GM12864 (cell line): ENCODE results near the gene VEZT.
"Not testable (repeated sequence)": the region's sequence is repeated elsewhere in the genome, so short reads cannot be mapped to it uniquely, and the experiment has no call there.

Experiments used
- DNase-seq: peaks from one replicate; pipeline ENCODE4 v3.0.0-alpha.2; 2011; ENCODE audit warnings: low read depth
- H3K4me3 ChIP-seq: 2 replicates; pipeline ENCODE4 v1.5.1; 2011; ENCODE audit warnings: mild to moderate bottlenecking, low read depth, low read length, control low read depth
- CTCF ChIP-seq: IDR thresholded peaks from 2 replicates; pipeline ENCODE4 v1.5.1; 2011; ENCODE audit warnings: low read depth, mild to moderate bottlenecking, moderate library complexity, low read length, control low read depth, inconsistent platforms; ENCODE audit errors: missing control alignments

The VEZT gene

GRCh38 chr12:95286713-95287112 lies 69.1 kb downstream of the VEZT start:
- no peak for TF ChIP-seq CTCF
- no peak for DNase-seq

DNA sequence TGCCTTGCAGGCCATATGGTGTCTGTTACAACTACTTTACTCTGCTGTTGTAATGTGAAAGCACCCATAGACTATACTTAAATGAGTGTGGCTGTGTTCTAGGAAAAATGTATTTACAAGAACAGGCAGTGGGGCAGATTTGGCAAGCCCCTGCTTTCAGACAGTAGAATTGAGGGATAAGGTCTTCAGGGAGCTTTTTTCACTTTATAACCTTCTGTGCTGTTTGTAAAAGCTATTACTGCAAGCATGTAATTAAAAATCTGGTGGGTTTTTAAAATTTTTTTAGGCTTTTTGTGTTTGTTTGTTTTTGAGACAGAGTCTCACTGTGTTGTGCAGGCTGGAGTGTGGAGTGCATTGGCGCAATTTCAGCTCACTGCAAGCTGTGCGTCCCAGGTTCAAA lies 73.9 kb downstream of the VEZT start:
- H3K4me3 ChIP-seq: no peak overlapping the region
- DNase-seq: no peak
- TF ChIP-seq CTCF: no peak

More at GRCh38 chr12:95286713-95287112, 69.1 kb downstream of the VEZT start:
- H3K4me3 ChIP-seq: no peak overlapping the region

DNA sequence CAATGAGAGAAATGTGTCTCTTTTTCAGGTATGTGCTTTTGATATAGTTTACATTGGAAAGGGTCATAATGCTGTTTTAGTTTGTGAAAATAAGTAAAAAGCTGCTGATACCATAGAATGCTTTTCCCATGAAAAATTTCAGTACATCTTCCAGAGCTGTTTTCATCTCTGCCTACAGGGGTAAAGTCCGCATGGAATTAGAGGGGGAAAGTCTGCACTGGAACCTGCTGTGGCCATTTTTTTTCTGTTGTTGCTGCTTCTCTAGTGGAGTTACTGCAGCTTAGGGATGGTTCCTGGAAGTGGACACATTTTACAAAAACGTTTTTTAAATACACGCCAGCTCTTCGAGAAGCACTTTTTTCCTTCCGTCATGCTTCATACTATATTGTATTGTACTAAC lies 81.3 kb downstream of the VEZT start:
- TF ChIP-seq CTCF: no peak
- no peak overlapping the region for H3K4me3 ChIP-seq
- DNase-seq: no peak

DNA sequence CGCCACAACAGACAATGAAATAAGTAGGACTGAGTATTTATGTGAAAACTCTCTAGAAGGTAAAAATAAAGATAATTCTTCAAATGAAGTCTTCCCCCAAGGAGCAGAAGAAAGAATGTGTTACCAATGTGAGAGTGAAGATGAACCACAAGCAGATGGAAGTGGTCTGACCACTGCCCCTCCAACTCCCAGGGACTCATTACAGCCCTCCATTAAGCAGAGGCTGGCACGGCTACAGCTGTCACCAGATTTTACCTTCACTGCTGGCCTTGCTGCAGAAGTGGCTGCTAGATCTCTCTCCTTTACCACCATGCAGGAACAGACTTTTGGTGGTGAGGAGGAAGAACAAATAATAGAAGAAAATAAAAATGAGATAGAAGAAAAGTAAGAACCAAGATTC lies 82.7 kb downstream of the VEZT start:
- DNase-seq: no peak
- no peak for TF ChIP-seq CTCF
- no peak overlapping the region for H3K4me3 ChIP-seq

DNA sequence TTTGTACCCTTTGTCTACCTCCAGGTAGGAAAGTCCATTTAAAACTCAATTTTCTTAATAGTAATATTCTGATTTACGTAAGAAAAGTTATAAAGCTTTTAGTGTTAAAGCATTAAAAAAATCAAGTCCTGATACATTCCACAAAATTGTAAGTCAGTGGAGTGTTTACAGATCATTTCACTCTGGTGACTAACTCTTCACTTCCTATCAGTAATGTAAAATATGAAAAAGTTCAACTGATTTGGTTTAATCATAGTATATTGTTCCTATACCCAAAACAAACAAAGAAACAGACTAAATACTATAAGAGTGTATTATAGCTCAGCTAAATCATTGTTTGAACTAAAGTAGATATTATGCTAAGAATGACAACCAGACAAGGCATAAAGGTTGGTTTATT lies 85.9 kb downstream of the VEZT start:
- no peak for TF ChIP-seq CTCF
- H3K4me3 ChIP-seq: no peak overlapping the region
- DNase-seq: no peak

DNA sequence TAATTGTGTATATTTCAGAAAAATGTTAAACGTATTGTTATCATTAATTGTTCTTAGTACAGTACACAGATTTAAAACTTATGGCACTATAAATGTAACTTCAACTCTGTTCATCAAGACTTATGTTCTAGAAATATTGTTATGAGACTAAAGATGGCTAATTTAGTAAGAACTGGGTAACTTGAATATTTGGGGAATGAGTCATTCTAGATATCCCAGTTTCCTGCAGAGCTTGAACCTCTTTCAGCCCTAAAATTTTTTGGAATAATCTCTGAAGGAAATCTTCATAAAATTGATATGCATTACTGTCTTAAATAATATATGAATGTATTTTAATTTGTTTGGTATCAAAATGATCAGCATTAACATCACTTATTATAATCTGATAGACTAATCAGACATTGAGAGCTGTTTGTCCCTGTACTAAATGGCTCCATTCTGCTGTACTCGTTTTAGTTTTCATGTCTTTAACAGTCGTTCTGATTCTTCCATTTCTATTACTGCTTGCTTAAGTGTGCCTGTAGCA lies 87.1 kb downstream of the VEZT start:
- H3K4me3 ChIP-seq: no peak overlapping the region
- TF ChIP-seq CTCF: no peak
- DNase-seq: no peak

GRCh38 chr12:95312656-95313055 lies 95.0 kb downstream of the VEZT start:
- H3K4me3 ChIP-seq: no peak overlapping the region
- no peak for DNase-seq

GRCh38 chr12:95314756-95315155 lies 97.1 kb downstream of the VEZT start:
- DNase-seq, H3K4me3 ChIP-seq: not testable (repeated sequence)

More at GRCh38 chr12:95312656-95313055, 95.0 kb downstream of the VEZT start:
- TF ChIP-seq CTCF: no peak
